IMR-90 (cell line): ENCODE measurements around the gene RSRC1. TPM values are rescaled to one million over a fixed set of nuclear protein-coding genes. Genes with fewer than 3 reads are reported as not detected.

Experiments used
- ATAC-seq: fragments of 200-7000 bp; cut with Tn5 transposase; 2 replicates; pipeline ENCODE4 v1.9.1; 2020; ENCODE audit warnings: low read depth, mild to moderate bottlenecking, moderate library complexity
- BruUV-seq: library from RNA; stranded (reverse); fragments of 400-500 nt; replicated peaks from 2 replicates; lab custom pipeline; 2021; lab: Mats Ljungman, UMichigan
- CTCF ChIA-PET: fragments of 300-600 bp; formaldehyde crosslinking; extraction: SDS; loops from one replicate; lab custom pipeline; 2021; ENCODE audit warnings: antibody characterized with exemption; lab: Yijun Ruan, JAX
- POLR2A ChIA-PET: fragments of 300-600 bp; sonication (Branson Sonifier 250); formaldehyde crosslinking; loops from one replicate; lab custom pipeline; 2022; ENCODE audit warnings: antibody characterized with exemption; ENCODE audit not compliant: unreplicated experiment; lab: Charles Lee
- DNase-seq: peaks from one replicate; pipeline ENCODE4 v3.0.0; 2013
- H2AFZ ChIP-seq: replicated peaks from 2 replicates; pipeline ENCODE3; 2013; ENCODE audit warnings: low read length, mild to moderate bottlenecking; ENCODE audit not compliant: poor library complexity
- H2AK5ac ChIP-seq: 2 replicates; pipeline ENCODE4 v1.6.1; 2013; ENCODE audit warnings: low read depth, low read length, inconsistent platforms
- H2AK9ac ChIP-seq: replicated peaks from 2 replicates; pipeline ENCODE3; 2013; ENCODE audit warnings: mild to moderate bottlenecking, low read depth, low read length, moderate library complexity; ENCODE audit not compliant: poor library complexity
- H2BK120ac ChIP-seq: 2 replicates; pipeline ENCODE4 v1.6.1; 2013; ENCODE audit warnings: low read depth, low read length, inconsistent platforms
- H2BK15ac ChIP-seq: 3 replicates; pipeline ENCODE4 v1.6.1; 2013; ENCODE audit warnings: low read depth, low read length, inconsistent platforms
- H2BK20ac ChIP-seq: 2 replicates; pipeline ENCODE4 v1.6.1; 2013; ENCODE audit warnings: low read depth, mild to moderate bottlenecking, inconsistent platforms, low read length, moderate library complexity
- H2BK5ac ChIP-seq: 2 replicates; pipeline ENCODE4 v1.6.1; 2013; ENCODE audit warnings: mild to moderate bottlenecking, low read depth, low read length, inconsistent platforms; ENCODE audit not compliant: poor library complexity, severe bottlenecking
- H3K14ac ChIP-seq: replicated peaks from 2 replicates; pipeline ENCODE4 v1.6.1; 2013; ENCODE audit warnings: low read depth, low read length, inconsistent platforms
- H3K18ac ChIP-seq: 2 replicates; pipeline ENCODE4 v1.6.1; 2013; ENCODE audit warnings: low read depth, low read length, control low read depth
- H3K23ac ChIP-seq: 2 replicates; pipeline ENCODE4 v1.6.1; 2013; ENCODE audit warnings: low read depth, low read length, inconsistent platforms
- H3K27ac ChIP-seq: 2 replicates; pipeline ENCODE4 v1.5.1; 2013; ENCODE audit warnings: mild to moderate bottlenecking, control low read depth, low read length; ENCODE audit not compliant: insufficient read depth
- H3K27me3 ChIP-seq: 2 replicates; pipeline ENCODE4 v1.6.1; 2013; ENCODE audit warnings: low read length; ENCODE audit not compliant: control insufficient read depth, insufficient read depth
- H3K36me3 ChIP-seq: 2 replicates; pipeline ENCODE4 v1.6.1; 2013; ENCODE audit warnings: low read length, mixed read lengths; ENCODE audit not compliant: control insufficient read depth, insufficient read depth
- H3K4ac ChIP-seq: 2 replicates; pipeline ENCODE4 v1.6.1; 2013; ENCODE audit warnings: low read depth, low read length, inconsistent platforms
- H3K4me1 ChIP-seq: 2 replicates; pipeline ENCODE4 v1.6.1; 2013; ENCODE audit warnings: low read length, mixed read lengths; ENCODE audit not compliant: control insufficient read depth, insufficient read depth
- H3K4me2 ChIP-seq: 2 replicates; pipeline ENCODE4 v1.6.1; 2013; ENCODE audit warnings: low read depth, mild to moderate bottlenecking, control low read depth, low read length, moderate library complexity
- H3K4me3 ChIP-seq: 2 replicates; pipeline ENCODE4 v1.5.1; 2013; ENCODE audit warnings: low read depth, mild to moderate bottlenecking, control low read depth, low read length, moderate library complexity; ENCODE audit not compliant: insufficient read depth
- H3K56ac ChIP-seq: 2 replicates; pipeline ENCODE4 v1.6.1; 2013; ENCODE audit warnings: low read length, inconsistent platforms; ENCODE audit not compliant: insufficient read depth; ENCODE audit errors: extremely low read depth
- H3K79me1 ChIP-seq, 2 experiments: 2 replicates each; pipeline ENCODE4 v1.6.1; 2013; ENCODE audit warnings: low read length in 2 of 2, inconsistent platforms in 1 of 2, low read depth in 1 of 2
- H3K9ac ChIP-seq: 2 replicates; pipeline ENCODE4 v1.6.1; 2013; ENCODE audit warnings: low read depth, low read length, control low read depth
- H3K9me1 ChIP-seq: 2 replicates; pipeline ENCODE4 v1.6.1; 2013; ENCODE audit warnings: low read length, inconsistent platforms; ENCODE audit not compliant: insufficient read depth
- H3K9me3 ChIP-seq: 2 replicates; pipeline ENCODE4 v1.6.1; 2013; ENCODE audit warnings: low read length; ENCODE audit not compliant: control insufficient read depth, insufficient read depth
- H4K20me1 ChIP-seq: 2 replicates; pipeline ENCODE4 v1.6.1; 2013; ENCODE audit warnings: low read length, inconsistent platforms; ENCODE audit not compliant: insufficient read depth
- H4K5ac ChIP-seq: 2 replicates; pipeline ENCODE4 v1.6.1; 2013; ENCODE audit warnings: mild to moderate bottlenecking, low read depth, low read length, control low read depth
- H4K8ac ChIP-seq, 2 experiments: 2 replicates each; pipeline ENCODE4 v1.6.1; 2013; ENCODE audit warnings: low read depth in 2 of 2, low read length in 2 of 2, control low read depth in 1 of 2, inconsistent platforms in 1 of 2
- H4K91ac ChIP-seq: 2 replicates; pipeline ENCODE4 v1.6.1; 2013; ENCODE audit warnings: low read depth, low read length, inconsistent platforms; ENCODE audit not compliant: insufficient read depth
- CEBPB ChIP-seq: IDR thresholded peaks from 2 replicates; pipeline ENCODE4 v1.6.1; 2012; ENCODE audit warnings: low read depth, low read length, improper control_type of control experiment
- SMC3 ChIP-seq: fragments of 150-350 bp; IDR thresholded peaks from 2 replicates; pipeline ENCODE4 v1.6.1; 2016; ENCODE audit warnings: low read depth, mild to moderate bottlenecking, antibody characterized with exemption, low read length, moderate library complexity
- WGBS, 2 experiments: methylation state at CpG; one replicate each; pipeline versions ENCODE4 v1.1.5 to v1.1.7; 2013; ENCODE audit warnings: missing lambda C conversion rate in 2 of 2; ENCODE audit not compliant: insufficient read length in 1 of 2; ENCODE audit errors: extremely low coverage in 2 of 2; 5-methylcytosine and 5-hydroxymethylcytosine counted together
- dilution Hi-C: fragments of 300-500 bp; cut with HindIII; formaldehyde crosslinking; loops from one replicate; pipeline ENCODE4 v1.14.3; 2018; ENCODE audit warnings: low sequenced_read_pairs; ENCODE audit not compliant: unreplicated experiment
- in situ Hi-C: fragments of 300-500 bp; cut with MboI; formaldehyde crosslinking; loops from 3 replicates; pipeline ENCODE4 v1.14.3; 2019; ENCODE audit warnings: low sequenced_read_pairs, inconsistent platforms, mixed read lengths
- intact Hi-C: fragments of 100-400 bp; cut with micrococcal nuclease; formaldehyde crosslinking; loops from 2 replicates; pipeline ENCODE4 v1.10.0; 2022
- polyA plus RNA-seq, 3 experiments: library from polyadenylated mRNA; depleted of rRNA; stranded (reverse); fragments of >200 nt; gene quantifications; 2 replicates each; pipeline ENCODE4 v1.2.3, GENCODE V29; 2012; ENCODE audit warnings: low replicate concordance in 1 of 3
- total RNA-seq: library from RNA; depleted of rRNA; stranded (reverse); fragments of >200 nt; gene quantifications from 2 replicates; pipeline ENCODE4 v1.2.3, GENCODE V29; 2012

Gene RSRC1
- total and polyA plus RNA-seq, 2 of the 4 experiments (the other 2 are of a cell fraction) = 3.8 to 41.8 TPM

GRCh38 chr3:158420654-158421396, 310.9 kb downstream of the RSRC1 start:
- ATAC-seq (no peak), DNase-seq (peak; percentile 90)
- dilution Hi-C loops (no loop called here), in situ Hi-C loops (no loop called here), intact Hi-C loops (no loop called here)
- no peak overlapping the region for H3K23ac ChIP-seq
- H3K9me3 ChIP-seq = no peaks in the 10 kb centered on the region
- no peak overlapping the region; the same call in 1 of the 2 replicates for H3K18ac ChIP-seq
- 84% methylated on average over 2 of the region's 3 CpGs; no CpG with 5 or more reads in 1 of the 2 experiments for WGBS, 2 experiments
- no peak overlapping the region for H2AK5ac ChIP-seq
- no peak overlapping the region for H3K9ac ChIP-seq
- no peak overlapping the region for H3K4me2 ChIP-seq
- H3K4me1 ChIP-seq = no peaks in the 10 kb centered on the region
- H3K4me3 ChIP-seq = no peak overlapping the region
- H3K14ac ChIP-seq = no peak overlapping the region
- no peak overlapping the region for H3K56ac ChIP-seq
- no peaks in the 10 kb centered on the region for H3K27me3 ChIP-seq
- ChIA-PET POLR2A (no interaction called here), CTCF (no interaction called here)
- no peaks in the 10 kb centered on the region for H4K20me1 ChIP-seq
- H2AFZ ChIP-seq = no peak overlapping the region
- no peak overlapping the region for H2BK20ac ChIP-seq
- H3K36me3 ChIP-seq = no peaks in the 10 kb centered on the region
- no peaks in the 10 kb centered on the region for H3K9me1 ChIP-seq
- no peak overlapping the region for H2BK5ac ChIP-seq
- no peak overlapping the region for H3K27ac ChIP-seq
- H4K8ac ChIP-seq = no peak overlapping the region
- no peak overlapping the region for H2BK15ac ChIP-seq
- BruUV-seq = no TSS peak
- H2BK120ac ChIP-seq = no peak overlapping the region
- no peaks in the 10 kb centered on the region; a peak in 1 of 4 replicates for H3K79me1 ChIP-seq
- TF ChIP-seq CEBPB (peak; percentile 41; the same call in 1 of the 2 replicates), SMC3 (no peak)
- no peak overlapping the region for H3K4ac ChIP-seq
- no peak overlapping the region for H2AK9ac ChIP-seq
- H4K91ac ChIP-seq = no peak overlapping the region
- peak overlapping the region; percentile 69; the same call in 1 of the 2 replicates for H4K5ac ChIP-seq
